Thyroid gland (tissue), 4 donors: Measurements from ENCODE around the gene SPRR2G.
"Not testable (repeated sequence)": the region's sequence is repeated elsewhere in the genome, so short reads cannot be mapped to it uniquely, and the experiment has no call there.

Source experiments
- POLR2A ChIP-seq, 2 donors: fragments of 450-650 bp; IDR thresholded peaks; one replicate each; pipeline ENCODE4 v1.6.1; 2017; ENCODE audit warnings: antibody characterized with exemption in 2 of 2, mild to moderate bottlenecking in 2 of 2, moderate library complexity in 1 of 2
- TF ChIP-seq, protein P1 (sequence below), 6 experiments: fragments of 200-600 bp in 3 of 6; fragments of 450-650 bp in 3 of 6; sonication (generic) in 3 of 6; IDR thresholded peaks; one replicate each; pipeline ENCODE4 v1.5.1; 2016 to 2019; ENCODE audit warnings: antibody characterized with exemption in 6 of 6, mild to moderate bottlenecking in 2 of 6, inconsistent platforms in 1 of 6, moderate library complexity in 1 of 6

DNA sequence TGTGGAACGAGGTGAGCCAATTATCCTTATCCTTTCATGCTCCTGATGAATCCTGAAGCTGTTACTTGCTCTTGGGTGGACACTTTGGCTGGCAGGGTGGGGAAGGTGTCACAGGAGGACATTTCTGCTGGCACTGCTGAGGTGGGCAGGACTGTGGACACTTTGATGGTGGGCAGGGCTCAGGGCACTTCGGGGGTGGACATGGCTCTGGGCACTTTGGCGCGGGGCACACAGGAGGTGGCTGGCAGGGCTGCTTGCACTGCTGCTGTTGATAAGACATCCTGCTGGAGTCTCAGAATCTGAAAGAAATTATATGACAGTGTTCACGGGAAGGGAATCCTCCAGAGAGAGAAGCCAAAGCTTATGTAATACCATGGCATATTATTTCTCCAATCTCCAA lies 38.2 kb downstream of the SPRR2G start:
- TF ChIP-seq POLR2A (IDR thresholded peaks at IDR 0.05), result not testable (repeated sequence)
- TF ChIP-seq, protein P1, sequence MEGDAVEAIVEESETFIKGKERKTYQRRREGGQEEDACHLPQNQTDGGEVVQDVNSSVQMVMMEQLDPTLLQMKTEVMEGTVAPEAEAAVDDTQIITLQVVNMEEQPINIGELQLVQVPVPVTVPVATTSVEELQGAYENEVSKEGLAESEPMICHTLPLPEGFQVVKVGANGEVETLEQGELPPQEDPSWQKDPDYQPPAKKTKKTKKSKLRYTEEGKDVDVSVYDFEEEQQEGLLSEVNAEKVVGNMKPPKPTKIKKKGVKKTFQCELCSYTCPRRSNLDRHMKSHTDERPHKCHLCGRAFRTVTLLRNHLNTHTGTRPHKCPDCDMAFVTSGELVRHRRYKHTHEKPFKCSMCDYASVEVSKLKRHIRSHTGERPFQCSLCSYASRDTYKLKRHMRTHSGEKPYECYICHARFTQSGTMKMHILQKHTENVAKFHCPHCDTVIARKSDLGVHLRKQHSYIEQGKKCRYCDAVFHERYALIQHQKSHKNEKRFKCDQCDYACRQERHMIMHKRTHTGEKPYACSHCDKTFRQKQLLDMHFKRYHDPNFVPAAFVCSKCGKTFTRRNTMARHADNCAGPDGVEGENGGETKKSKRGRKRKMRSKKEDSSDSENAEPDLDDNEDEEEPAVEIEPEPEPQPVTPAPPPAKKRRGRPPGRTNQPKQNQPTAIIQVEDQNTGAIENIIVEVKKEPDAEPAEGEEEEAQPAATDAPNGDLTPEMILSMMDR (IDR thresholded peaks at IDR 0.05), result not testable (repeated sequence)
